Lung (tissue), 12 donors: ENCODE results near the gene HILPDA. TPM values are rescaled to one million over a fixed set of nuclear protein-coding genes. Genes with fewer than 3 reads are reported as not detected.
A peak's percentile ranks its signal among the peaks of the same experiment; 100 is the strongest.

ENCODE experiments used
- ATAC-seq: fragments of 200-7000 bp; cut with Tn5 transposase; one replicate; pipeline ENCODE4 v1.9.1; 2020; ENCODE audit warnings: moderate number of reproducible peaks; ENCODE audit not compliant: insufficient read depth, low FRiP score
- DNase-seq, 3 donors: peaks; one replicate each; pipeline ENCODE4 v3.0.0-alpha.2; 2013 to 2017
- H3K27ac ChIP-seq, 2 donors: one replicate each; pipeline ENCODE4 v1.5.1; 2013; ENCODE audit warnings: mild to moderate bottlenecking in 2 of 2, moderate library complexity in 2 of 2, control low read depth in 1 of 2, inconsistent platforms in 1 of 2, low read depth in 1 of 2, low read length in 1 of 2
- H3K27me3 ChIP-seq, 3 donors: one replicate each; pipeline ENCODE4 v1.5.1; 2013; ENCODE audit warnings: low read length in 2 of 3; ENCODE audit not compliant: control insufficient read depth in 3 of 3, insufficient read depth in 3 of 3
- H3K36me3 ChIP-seq, 4 donors: one replicate each; pipeline ENCODE4 v1.5.1; 2013; ENCODE audit warnings: low read length in 4 of 4, mild to moderate bottlenecking in 1 of 4, moderate library complexity in 1 of 4; ENCODE audit not compliant: control insufficient read depth in 4 of 4, insufficient read depth in 4 of 4
- H3K4me1 ChIP-seq, 5 donors: one replicate each; pipeline ENCODE4 v1.5.1; 2013; ENCODE audit warnings: low read length in 5 of 5, mild to moderate bottlenecking in 2 of 5, moderate library complexity in 1 of 5; ENCODE audit not compliant: control insufficient read depth in 5 of 5, insufficient read depth in 5 of 5
- H3K4me3 ChIP-seq: one replicate; pipeline ENCODE4 v1.5.1; 2013; ENCODE audit warnings: mild to moderate bottlenecking, control low read depth, moderate library complexity
- H3K9ac ChIP-seq, 2 donors: one replicate each; pipeline ENCODE4 v1.5.1; 2013; ENCODE audit warnings: low read length in 2 of 2, control low read depth in 1 of 2; ENCODE audit not compliant: insufficient read depth in 1 of 2
- H3K9me3 ChIP-seq, 4 donors: one replicate each; pipeline ENCODE4 v1.5.1; 2013; ENCODE audit warnings: low read length in 3 of 4, mild to moderate bottlenecking in 1 of 4, moderate library complexity in 1 of 4; ENCODE audit not compliant: control insufficient read depth in 4 of 4, insufficient read depth in 3 of 4
- CTCF ChIP-seq: IDR thresholded peaks from 2 replicates; pipeline ENCODE4 v1.5.1; 2012; ENCODE audit warnings: mild to moderate bottlenecking; ENCODE audit errors: control extremely low read depth, extremely low read depth
- WGBS, 2 donors: extraction: QIAGEN DNeasy Blood & Tissue Kit; methylation state at CpG; one replicate each; pipeline ENCODE4 v1.1.7; 2013; 5-methylcytosine and 5-hydroxymethylcytosine counted together
- polyA plus RNA-seq, 2 donors: library from polyadenylated mRNA; stranded (reverse); fragments of 200-250 nt; gene quantifications; one replicate each; pipeline ENCODE4 v1.2.1, GENCODE V29; 2013
- total RNA-seq, 2 donors: library from RNA; depleted of rRNA in 1 of 2; stranded (reverse); fragments of >200 nt in 1 of 2; gene quantifications; one replicate each; pipeline ENCODE4 v1.2.1, GENCODE V29; 2014 to 2021
- donor health status: control.
- donor health status: control.
- donor health status: Bipolar disorder and iron deficiency.
- donor health status: healthy.
- donor health status: DM: yes; HTN: yes; CAD: no.

Gene HILPDA
- total and polyA plus RNA-seq, 4 donors = 6.6 to 61.9 (median 13.2) TPM

- H3K4me3 ChIP-seq = no peak overlapping the region
- WGBS, 2 donors = 79 to 87% methylated on average over 7 of the region's 7 CpGs
- peaks cover 0 to 4% (median 0%) of the 10 kb centered on the region in 4 donors for H3K9me3 ChIP-seq
- no peak overlapping the region for H3K9ac ChIP-seq
- ATAC-seq (no peak), DNase-seq (peak in 1 of 3 donors; percentile 20)
- H3K4me1 ChIP-seq = peaks cover 0 to 3% (median 0%) of the 10 kb centered on the region in 5 donors
- H3K27ac ChIP-seq = no peak overlapping the region
- no peaks in the 10 kb centered on the region for H3K36me3 ChIP-seq
- no peak for TF ChIP-seq CTCF
- H3K27me3 ChIP-seq = no peaks in the 10 kb centered on the region
Observed at GRCh38 chr7:128443831-128444600, 11.7 kb upstream of the HILPDA start.

DNA sequence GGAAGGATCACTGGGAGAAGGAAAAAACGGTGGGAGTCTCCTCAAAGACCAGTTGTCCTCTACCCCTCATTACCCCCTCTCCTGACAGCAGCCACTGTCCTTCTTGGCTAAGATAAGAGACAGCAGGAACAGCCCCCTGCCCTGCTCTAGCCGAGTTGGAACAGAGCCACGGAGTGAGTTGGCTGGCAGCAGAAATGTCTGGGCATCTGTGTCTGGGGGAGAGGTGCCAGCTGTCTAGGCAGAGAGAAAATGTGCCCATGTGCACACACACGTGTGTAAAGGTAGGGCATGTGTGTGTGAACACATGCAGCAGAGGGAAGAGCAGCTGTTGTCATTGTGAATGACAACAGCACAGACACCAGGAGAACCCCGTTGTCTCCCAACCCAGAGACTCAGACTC lies 9.4 kb upstream of the HILPDA start:
- no peak for ATAC-seq
- 61 to 78% methylated on average over 5 of the region's 5 CpGs for WGBS, 2 donors

GRCh38 chr7:128447941-128448564 lies 7.6 kb upstream of the HILPDA start:
- H3K4me1 ChIP-seq = peaks cover 0 to 3% (median 0%) of the 10 kb centered on the region in 5 donors
- no peaks in the 10 kb centered on the region for H3K36me3 ChIP-seq
- DNase-seq = no peak
- no peak overlapping the region for H3K27ac ChIP-seq
- H3K9ac ChIP-seq = no peak overlapping the region
- H3K27me3 ChIP-seq = no peaks in the 10 kb centered on the region
- peaks cover 0 to 6% (median 0%) of the 10 kb centered on the region in 4 donors for H3K9me3 ChIP-seq
- no peak for ATAC-seq
- H3K4me3 ChIP-seq = no peak overlapping the region
- no peak for TF ChIP-seq CTCF
- 72 to 75% methylated on average over 4 of the region's 4 CpGs for WGBS, 2 donors

More for the DNA sequence above, 9.4 kb upstream of the HILPDA start:
- H3K27me3 ChIP-seq = no peaks in the 10 kb centered on the region
- no peak overlapping the region for H3K9ac ChIP-seq
- H3K27ac ChIP-seq = no peak overlapping the region
- H3K9me3 ChIP-seq = peaks cover 0 to 6% (median 0%) of the 10 kb centered on the region in 4 donors
- H3K36me3 ChIP-seq = no peaks in the 10 kb centered on the region
- TF ChIP-seq CTCF = no peak
- DNase-seq = no peak
- no peak overlapping the region for H3K4me3 ChIP-seq
- peaks cover 0 to 3% (median 0%) of the 10 kb centered on the region in 5 donors for H3K4me1 ChIP-seq
